A549 (cell line): ENCODE results near the gene FNDC3A. TPM values are rescaled to one million over a fixed set of nuclear protein-coding genes. Genes with fewer than 3 reads are reported as not detected.

Source experiments
- ATAC-seq, 2 experiments: fragments of 200-7000 bp in 1 of 2; fragments of >200 bp in 1 of 2; cut with Nextera tagmentation in 1 of 2; cut with Tn5 transposase in 1 of 2; 3 replicates each; pipeline versions ENCODE4 v1.8.0 to v1.9.1; 2018 to 2020; ENCODE audit warnings: mild to moderate bottlenecking in 1 of 2, moderate library complexity in 1 of 2
- CTCF ChIA-PET: fragments of 300-600 bp; sonication (Branson Sonifier 250); formaldehyde crosslinking; extraction: SDS; loops from one replicate; lab custom pipeline; 2021; ENCODE audit warnings: antibody characterized with exemption, inconsistent platforms; lab: Yijun Ruan, JAX
- POLR2A ChIA-PET: fragments of 350-600 bp; formaldehyde crosslinking; extraction: SDS; loops from one replicate; lab custom pipeline; 2021; ENCODE audit warnings: antibody characterized with exemption, inconsistent platforms; lab: Yijun Ruan, JAX
- DNase-seq, 2 experiments: peaks; one replicate each; pipeline versions ENCODE4 v3.0.0 to v3.0.0-alpha.2; 2011 to 2016; ENCODE audit warnings: low read depth in 1 of 2, low spot score in 1 of 2
- FAIRE-seq: peaks from 2 replicates; lab custom pipeline; 2011; peaks lifted over from hg19 to GRCh38; lab: Jason Lieb, UNC
- H3K27ac ChIP-seq, 2 experiments: fragments of >200 bp; sonication (Bioruptor Twin); formaldehyde crosslinking; 3 replicates each; pipeline ENCODE4 v1.5.1; 2016 to 2017
- H3K4me1 ChIP-seq: fragments of >200 bp; sonication (Bioruptor Twin); formaldehyde crosslinking; 3 replicates; pipeline ENCODE4 v1.6.1; 2016
- H3K4me2 ChIP-seq: fragments of >200 bp; sonication (Bioruptor Twin); formaldehyde crosslinking; 3 replicates; pipeline ENCODE4 v1.6.1; 2016
- H3K4me3 ChIP-seq: fragments of >200 bp; sonication (Bioruptor Twin); formaldehyde crosslinking; 3 replicates; pipeline ENCODE4 v1.5.1; 2016
- H3K9me3 ChIP-seq: fragments of >200 bp; sonication (Bioruptor Twin); formaldehyde crosslinking; 3 replicates; pipeline ENCODE4 v1.6.1; 2016
- BHLHE40 ChIP-seq: IDR thresholded peaks from 2 replicates; pipeline ENCODE4 v1.6.1; 2012; ENCODE audit warnings: low read depth, low read length, inconsistent platforms
- CBX2 ChIP-seq: fragments of 200-600 bp; sonication (generic); IDR thresholded peaks from 2 replicates; pipeline ENCODE4 v1.6.1; 2016; ENCODE audit warnings: low read depth, mild to moderate bottlenecking, borderline replicate concordance
- CHD2 ChIP-seq: fragments of 150-350 bp; IDR thresholded peaks from 2 replicates; pipeline ENCODE4 v1.6.1; 2014; ENCODE audit warnings: low read length; ENCODE audit not compliant: partially characterized antibody
- CHD4 ChIP-seq: fragments of 200-600 bp; sonication (generic); IDR thresholded peaks from 2 replicates; pipeline ENCODE4 v1.6.1; 2016; ENCODE audit warnings: antibody characterized with exemption, mild to moderate bottlenecking, borderline replicate concordance
- EHMT2 ChIP-seq: fragments of 200-600 bp; sonication (generic); IDR thresholded peaks from 2 replicates; pipeline ENCODE4 v1.6.1; 2016; ENCODE audit warnings: antibody characterized with exemption, low read depth, mild to moderate bottlenecking, moderate library complexity
- FOSL2 ChIP-seq, 2 experiments: fragments of 450-650 bp in 1 of 2; fragments of >200 bp in 1 of 2; sonication (Bioruptor Twin) in 1 of 2; formaldehyde crosslinking; IDR thresholded peaks; 2 replicates each; pipeline versions ENCODE4 v1.5.0 to v1.6.1; 2016 to 2020; ENCODE audit warnings: mild to moderate bottlenecking in 1 of 2, moderate library complexity in 1 of 2
- GATA3 ChIP-seq: IDR thresholded peaks from 2 replicates; pipeline ENCODE4 v1.6.1; 2012; ENCODE audit warnings: borderline replicate concordance
- HDAC2 ChIP-seq: fragments of 200-600 bp; sonication (generic); IDR thresholded peaks from 2 replicates; pipeline ENCODE4 v1.6.1; 2016
- HOXB13 ChIP-seq: fragments of 250-450 bp; sonication (Bioruptor Pico); IDR thresholded peaks from 2 replicates; pipeline ENCODE4 v1.5.0; 2020; ENCODE audit warnings: low read depth, mild to moderate bottlenecking, moderate library complexity
- HOXB5 ChIP-seq: fragments of 250-450 bp; sonication (Bioruptor Pico); IDR thresholded peaks from 2 replicates; pipeline ENCODE4 v1.5.0; 2020; ENCODE audit warnings: mild to moderate bottlenecking, moderate library complexity
- KDM1A ChIP-seq: fragments of 200-600 bp; sonication (generic); IDR thresholded peaks from 2 replicates; pipeline ENCODE4 v1.6.1; 2016; ENCODE audit warnings: low read depth, mild to moderate bottlenecking
- MAFK ChIP-seq: fragments of 450-650 bp; IDR thresholded peaks from 2 replicates; pipeline ENCODE4 v1.6.1; 2014; ENCODE audit not compliant: partially characterized antibody
- MAZ ChIP-seq: fragments of 150-350 bp; IDR thresholded peaks from 2 replicates; pipeline ENCODE4 v1.6.1; 2014; ENCODE audit warnings: antibody characterized with exemption, low read depth, low read length, borderline replicate concordance
- NPAS2 ChIP-seq: fragments of 250-450 bp; sonication (Bioruptor Pico); IDR thresholded peaks from 2 replicates; pipeline ENCODE4 v1.8.0; 2022; ENCODE audit warnings: mild to moderate bottlenecking, moderate library complexity, borderline replicate concordance
- PHF8 ChIP-seq: fragments of 200-600 bp; sonication (generic); IDR thresholded peaks from 2 replicates; pipeline ENCODE4 v1.6.1; 2016; ENCODE audit warnings: low read depth, mild to moderate bottlenecking, antibody characterized with exemption, moderate library complexity, borderline replicate concordance
- POLR2AphosphoS2 ChIP-seq: conservative IDR thresholded peaks from 2 replicates; pipeline ENCODE4 v1.6.1; 2012; ENCODE audit warnings: low read length, improper control_type of control experiment, inconsistent platforms
- RCOR1 ChIP-seq: fragments of 150-350 bp; IDR thresholded peaks from 2 replicates; pipeline ENCODE4 v1.6.1; 2014; ENCODE audit warnings: antibody characterized with exemption, low read length, low read depth
- REST ChIP-seq: fragments of 200-600 bp; sonication (generic); IDR thresholded peaks from 2 replicates; pipeline ENCODE4 v1.6.1; 2016; ENCODE audit warnings: antibody characterized with exemption, mild to moderate bottlenecking, moderate library complexity
- RNF2 ChIP-seq: fragments of 200-600 bp; sonication (generic); IDR thresholded peaks from 2 replicates; pipeline ENCODE4 v1.6.1; 2016; ENCODE audit warnings: low read depth, mild to moderate bottlenecking, antibody characterized with exemption, moderate library complexity, borderline replicate concordance
- SREBF2 ChIP-seq: fragments of 450-650 bp; IDR thresholded peaks from 2 replicates; pipeline ENCODE4 v1.6.1; 2014; ENCODE audit warnings: mild to moderate bottlenecking, moderate library complexity
- ZC3H11A ChIP-seq: fragments of 450-650 bp; IDR thresholded peaks from 2 replicates; pipeline ENCODE4 v1.6.1; 2014; ENCODE audit warnings: antibody characterized with exemption, mild to moderate bottlenecking
- ZNF302 ChIP-seq: fragments of 250-450 bp; sonication (Bioruptor Pico); IDR thresholded peaks from 2 replicates; pipeline ENCODE4 v1.9.0; 2021; ENCODE audit warnings: inconsistent platforms, mild to moderate bottlenecking, moderate library complexity
- ZSCAN20 ChIP-seq: fragments of 250-450 bp; sonication (Bioruptor Pico); IDR thresholded peaks from 2 replicates; pipeline ENCODE4 v1.8.0; 2022; ENCODE audit warnings: mild to moderate bottlenecking, moderate library complexity
- WGBS: methylation state at CpG from one replicate; pipeline ENCODE4 v1.1.6; 2017; ENCODE audit errors: missing lambda C conversion rate; 5-methylcytosine and 5-hydroxymethylcytosine counted together
- polyA plus RNA-seq, 4 experiments: library from polyadenylated mRNA; depleted of rRNA in 3 of 4; stranded (reverse); fragments of >200 nt; fragmentation: RNase III in 1 of 4; extraction: RNeasy Plus Mini Kit Qiagen cat#74134 plus additional on column Dnase treatment in 1 of 4; gene quantifications; 2 replicates in 3 of 4; 3 replicates in 1 of 4; pipeline ENCODE4 v1.2.3, GENCODE V29; 2011 to 2017
- TF ChIP-seq, protein P1 (sequence below): fragments of >200 bp; sonication (Bioruptor Twin); formaldehyde crosslinking; IDR thresholded peaks from 3 replicates; pipeline ENCODE4 v1.6.1; 2016

The FNDC3A gene
- polyA plus RNA-seq, 2 of the 4 experiments (the other 2 are of a cell fraction): 16.0 to 32.6 TPM

GRCh38 chr13:48978942-48979601, 3.4 kb downstream of the FNDC3A start:
- CTCF ChIA-PET: interaction anchor here (0.6 to 1.2 kb wide), 3 partner anchors 9 to 203 kb away, joined by 3 read pairs; no protein-coding TSS in a partner anchor
- TF ChIP-seq FOSL2 (IDR thresholded peaks at IDR 0.05) (no peak), FOSL2 (CRISPR knock-in tag; IDR thresholded peaks at IDR 0.05) (no peak), MAZ (no peak), REST (no peak), ZC3H11A (no peak), SREBF2 (no peak), POLR2AphosphoS2 (no peak), RNF2 (no peak), EHMT2 (no peak), CHD2 (no peak), HDAC2 (no peak), BHLHE40 (no peak), ZNF302 (no peak), PHF8 (no peak)
- TF ChIP-seq, protein P1, sequence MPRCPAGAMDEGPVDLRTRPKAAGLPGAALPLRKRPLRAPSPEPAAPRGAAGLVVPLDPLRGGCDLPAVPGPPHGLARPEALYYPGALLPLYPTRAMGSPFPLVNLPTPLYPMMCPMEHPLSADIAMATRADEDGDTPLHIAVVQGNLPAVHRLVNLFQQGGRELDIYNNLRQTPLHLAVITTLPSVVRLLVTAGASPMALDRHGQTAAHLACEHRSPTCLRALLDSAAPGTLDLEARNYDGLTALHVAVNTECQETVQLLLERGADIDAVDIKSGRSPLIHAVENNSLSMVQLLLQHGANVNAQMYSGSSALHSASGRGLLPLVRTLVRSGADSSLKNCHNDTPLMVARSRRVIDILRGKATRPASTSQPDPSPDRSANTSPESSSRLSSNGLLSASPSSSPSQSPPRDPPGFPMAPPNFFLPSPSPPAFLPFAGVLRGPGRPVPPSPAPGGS: no peak
- FAIRE-seq (no peak), DNase-seq (no peak), ATAC-seq (no peak)
- Histone ChIP-seq H3K27ac (peak overlapping the region in 1 of 2 experiments; percentile 47; a peak in 2 of 6 replicates), H3K4me3 (no peak overlapping the region), H3K4me1 (peaks cover 30% of the 10 kb centered on the region; the same call in 2 of the 3 replicates), H3K4me2 (peak overlapping the region; percentile 78), H3K9me3 (peaks cover 8% of the 10 kb centered on the region)
- POLR2A ChIA-PET: no interaction called here
- 79% methylated on average over 2 of the region's 2 CpGs for WGBS

DNA sequence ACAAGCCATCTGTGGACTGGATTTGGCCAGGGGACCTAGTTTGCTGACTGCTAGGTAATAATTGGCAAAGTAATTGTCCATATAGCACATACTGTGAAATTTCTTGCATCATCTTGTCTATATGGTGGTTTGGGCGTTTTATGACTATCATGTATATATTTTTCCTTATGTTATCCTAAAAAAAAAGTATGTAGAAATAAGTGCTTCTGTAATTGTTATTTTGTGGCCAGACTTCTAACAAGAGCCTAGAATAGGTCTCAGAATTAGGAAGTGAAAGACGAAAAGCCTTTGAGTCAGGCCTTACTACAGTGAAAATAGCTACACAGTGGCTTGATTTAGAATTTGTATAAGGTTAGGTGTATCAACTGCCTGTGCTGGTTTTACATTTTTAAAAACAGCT, 4.2 kb downstream of the FNDC3A start:
- TF ChIP-seq CBX2 (no peak), POLR2AphosphoS2 (no peak), HOXB13 (no peak), MAFK (no peak), CHD2 (no peak), ZNF302 (no peak), BHLHE40 (no peak), ZSCAN20 (CRISPR knock-in tag) (no peak), CHD4 (no peak), RCOR1 (no peak), KDM1A (no peak), NPAS2 (CRISPR knock-in tag) (no peak), GATA3 (no peak), FOSL2 (IDR thresholded peaks at IDR 0.05) (no peak), FOSL2 (CRISPR knock-in tag; IDR thresholded peaks at IDR 0.05) (no peak), HOXB5 (CRISPR knock-in tag) (no peak)
- H3K27ac ChIP-seq: 0 out of 6 replicates have a peak overlapping the region, but pooled peaks of 1 of the 2 experiments have one; percentile 36
- 90% methylated on average over 2 of the region's 2 CpGs for WGBS
- peak overlapping the region; percentile 78; the same call in 2 of the 3 replicates for H3K4me2 ChIP-seq
- DNase-seq (no peak), FAIRE-seq (no peak), ATAC-seq (no peak)
- ChIA-PET CTCF (interaction anchor here (0.8 to 1.2 kb wide), 2 partner anchors 8 to 11 kb away, joined by 3 read pairs; no protein-coding TSS in a partner anchor), POLR2A (no interaction called here)
- no peak overlapping the region for H3K4me3 ChIP-seq
- H3K9me3 ChIP-seq: no peaks in the 10 kb centered on the region
- H3K4me1 ChIP-seq: peaks cover 28% of the 10 kb centered on the region; the same call in 2 of the 3 replicates
